HAP-1 (cell line): ENCODE data around the gene TACC3.
A peak's percentile ranks its signal among the peaks of the same experiment; 100 is the strongest.

Experiments used
- DNase-seq, 2 experiments: peaks; one replicate each; pipeline ENCODE4 v3.0.0-alpha.2; 2016 to 2020; ENCODE audit warnings: low spot score in 2 of 2
- H3K27me3 ChIP-seq: fragments of 250-450 bp; sonication (Bioruptor Pico); 2 replicates; pipeline ENCODE4 v1.5.1; 2020; ENCODE audit warnings: low read depth, mild to moderate bottlenecking, moderate library complexity
- H3K36me3 ChIP-seq: fragments of 250-450 bp; sonication (Bioruptor Pico); replicated peaks from 2 replicates; pipeline ENCODE4 v1.5.1; 2020; ENCODE audit warnings: mild to moderate bottlenecking
- H3K4me1 ChIP-seq: fragments of 250-450 bp; sonication (Bioruptor Pico); 2 replicates; pipeline ENCODE4 v1.5.1; 2020; ENCODE audit warnings: mild to moderate bottlenecking
- H3K4me3 ChIP-seq: fragments of 250-450 bp; sonication (Bioruptor Pico); 2 replicates; pipeline ENCODE4 v1.5.1; 2020; ENCODE audit warnings: mild to moderate bottlenecking, moderate library complexity
- H3K9me3 ChIP-seq: fragments of 250-450 bp; sonication (Bioruptor Pico); 2 replicates; pipeline ENCODE4 v1.5.1; 2020; ENCODE audit warnings: mild to moderate bottlenecking, moderate library complexity
- in situ Hi-C: fragments of 300-500 bp; cut with MboI; formaldehyde crosslinking; loops from 3 replicates; pipeline ENCODE4 v1.14.3; 2020; ENCODE audit warnings: low sequenced_read_pairs, inconsistent platforms, mixed read lengths

Gene TACC3

DNA sequence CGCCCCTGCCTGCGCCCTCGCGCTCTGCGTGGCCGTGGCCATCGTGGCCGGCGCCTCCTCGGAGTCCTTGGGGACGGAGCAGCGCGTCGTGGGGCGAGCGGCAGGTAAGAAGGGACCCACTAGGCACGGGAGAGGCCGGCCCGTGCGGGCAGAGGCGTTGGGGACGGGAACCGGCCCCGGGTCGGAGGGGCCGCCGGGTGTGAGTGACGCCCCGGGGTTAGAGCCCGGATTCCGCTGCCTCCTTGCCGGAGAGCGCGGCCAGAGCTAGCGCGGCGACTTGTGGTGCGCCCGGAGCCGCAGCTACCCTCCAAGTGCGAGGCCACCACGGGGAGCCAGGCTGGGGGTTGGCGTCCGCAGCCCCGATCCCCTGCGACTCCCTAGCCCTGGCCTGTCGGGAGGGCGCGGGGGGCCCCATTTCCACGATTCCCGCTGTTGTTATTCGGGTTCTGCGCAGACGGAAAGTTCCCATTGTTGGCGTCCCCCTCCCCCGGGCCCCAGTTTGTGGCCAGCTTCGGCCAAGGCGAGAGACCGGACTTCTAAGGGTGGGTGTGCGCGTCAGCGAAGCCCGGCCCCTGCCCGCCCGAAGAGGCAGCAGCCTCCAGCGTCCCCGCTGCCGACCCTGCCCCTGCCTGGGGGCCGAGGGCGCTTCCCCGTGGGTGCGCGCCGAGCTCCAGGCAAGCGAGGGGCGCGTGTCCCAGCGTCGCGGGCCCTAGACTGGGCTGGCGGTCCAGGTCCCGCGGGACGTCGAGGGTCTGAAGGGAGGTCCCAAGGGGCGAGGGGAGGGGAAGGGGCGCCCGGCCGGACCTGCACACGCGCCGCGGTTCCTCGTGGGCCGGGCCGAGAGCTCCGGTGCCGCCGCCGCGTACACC lies 72.9 kb downstream of the TACC3 start:
- in situ Hi-C loops = no loop called here
- 0 out of 2 replicates have a peak, but pooled peaks cover 4% of the 10 kb centered on the region for H3K36me3 ChIP-seq
- peaks cover 5% of the 10 kb centered on the region; the same call in 1 of the 2 replicates for H3K4me1 ChIP-seq
- H3K9me3 ChIP-seq = no peaks in the 10 kb centered on the region
- no peaks in the 10 kb centered on the region for H3K27me3 ChIP-seq
- DNase-seq = peak in 1 of 2 experiments; percentile 44
- peak overlapping the region; percentile 58 for H3K4me3 ChIP-seq
